ENCODE measurements around the gene TPK1.

The TPK1 gene

DNA sequence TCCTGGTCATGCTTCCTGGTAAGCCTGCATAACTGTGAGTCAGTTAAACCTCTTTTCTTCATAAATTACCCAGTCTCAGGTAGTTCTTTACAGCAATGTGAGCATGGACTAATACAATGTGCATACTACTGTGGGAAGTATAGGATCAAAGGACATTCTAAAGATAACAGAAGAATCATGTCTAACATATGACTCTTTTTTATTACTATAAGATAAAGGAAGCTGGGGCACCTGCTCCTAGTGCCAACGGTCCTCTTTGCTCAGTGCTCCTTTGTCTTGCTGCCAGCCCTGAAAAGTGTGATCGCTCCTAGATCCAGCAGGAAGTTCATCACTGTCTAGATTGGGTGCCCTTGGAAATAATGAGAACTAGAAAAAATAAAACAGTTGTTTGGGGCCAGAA is 289.1 kb downstream of the TPK1 start:
- TF ChIP-seq, protein P1, sequence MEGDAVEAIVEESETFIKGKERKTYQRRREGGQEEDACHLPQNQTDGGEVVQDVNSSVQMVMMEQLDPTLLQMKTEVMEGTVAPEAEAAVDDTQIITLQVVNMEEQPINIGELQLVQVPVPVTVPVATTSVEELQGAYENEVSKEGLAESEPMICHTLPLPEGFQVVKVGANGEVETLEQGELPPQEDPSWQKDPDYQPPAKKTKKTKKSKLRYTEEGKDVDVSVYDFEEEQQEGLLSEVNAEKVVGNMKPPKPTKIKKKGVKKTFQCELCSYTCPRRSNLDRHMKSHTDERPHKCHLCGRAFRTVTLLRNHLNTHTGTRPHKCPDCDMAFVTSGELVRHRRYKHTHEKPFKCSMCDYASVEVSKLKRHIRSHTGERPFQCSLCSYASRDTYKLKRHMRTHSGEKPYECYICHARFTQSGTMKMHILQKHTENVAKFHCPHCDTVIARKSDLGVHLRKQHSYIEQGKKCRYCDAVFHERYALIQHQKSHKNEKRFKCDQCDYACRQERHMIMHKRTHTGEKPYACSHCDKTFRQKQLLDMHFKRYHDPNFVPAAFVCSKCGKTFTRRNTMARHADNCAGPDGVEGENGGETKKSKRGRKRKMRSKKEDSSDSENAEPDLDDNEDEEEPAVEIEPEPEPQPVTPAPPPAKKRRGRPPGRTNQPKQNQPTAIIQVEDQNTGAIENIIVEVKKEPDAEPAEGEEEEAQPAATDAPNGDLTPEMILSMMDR (IDR thresholded peaks at IDR 0.05): no peak

DNA sequence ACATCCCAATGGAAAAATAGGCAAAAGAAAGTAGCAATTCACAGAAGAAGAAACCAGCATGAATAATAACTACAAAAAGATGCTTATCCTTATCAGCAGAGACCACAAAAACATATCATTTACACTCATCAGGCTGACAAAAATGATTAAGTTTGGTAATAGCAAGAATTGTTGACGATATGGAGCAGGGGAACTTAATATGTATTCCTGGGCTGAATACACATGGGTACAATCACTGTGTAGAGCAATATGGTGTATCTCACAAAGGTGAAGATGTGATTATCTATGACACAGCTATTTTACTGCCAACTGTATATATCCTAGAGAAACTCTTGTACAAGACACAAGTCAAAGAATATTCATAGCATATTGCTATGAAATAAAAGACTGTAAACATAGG is 290.5 kb downstream of the TPK1 start:
- TF ChIP-seq, protein P1 (IDR thresholded peaks at IDR 0.05): no peak

DNA sequence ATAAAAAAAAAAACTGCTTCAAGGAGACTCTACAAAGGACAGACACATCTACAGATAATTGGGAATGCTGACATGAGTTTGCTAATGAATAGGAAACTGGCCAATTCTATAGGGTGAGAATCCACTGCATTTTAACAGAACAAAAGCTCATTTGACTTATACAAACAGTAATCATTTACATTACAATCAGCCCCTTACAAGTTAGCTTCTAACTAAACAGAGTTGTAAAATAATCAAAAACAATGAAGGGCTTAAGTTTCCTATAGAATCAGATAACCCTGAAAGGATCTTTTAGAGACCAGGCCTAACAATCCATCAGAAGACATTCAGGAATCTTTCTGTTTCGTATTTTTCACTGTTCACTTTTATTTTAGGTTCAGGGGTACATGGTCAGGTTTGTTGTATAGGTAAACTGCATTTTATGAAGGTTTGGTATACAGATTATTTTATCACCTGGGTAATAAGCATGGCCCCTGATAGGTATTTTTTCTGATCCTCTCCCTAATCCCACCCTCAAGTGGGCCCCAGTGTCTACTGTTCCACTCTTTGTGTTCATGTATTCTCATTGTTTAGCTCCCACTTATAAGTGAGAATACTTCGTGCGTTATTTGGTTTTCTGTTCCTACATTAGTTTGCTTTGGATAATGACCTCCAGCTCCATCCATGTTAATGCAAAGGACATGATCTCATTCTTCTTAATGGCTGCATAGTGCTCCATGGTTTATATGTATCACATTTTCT is 301.0 kb downstream of the TPK1 start:
- TF ChIP-seq, protein P1 (IDR thresholded peaks at IDR 0.05): no peak

DNA sequence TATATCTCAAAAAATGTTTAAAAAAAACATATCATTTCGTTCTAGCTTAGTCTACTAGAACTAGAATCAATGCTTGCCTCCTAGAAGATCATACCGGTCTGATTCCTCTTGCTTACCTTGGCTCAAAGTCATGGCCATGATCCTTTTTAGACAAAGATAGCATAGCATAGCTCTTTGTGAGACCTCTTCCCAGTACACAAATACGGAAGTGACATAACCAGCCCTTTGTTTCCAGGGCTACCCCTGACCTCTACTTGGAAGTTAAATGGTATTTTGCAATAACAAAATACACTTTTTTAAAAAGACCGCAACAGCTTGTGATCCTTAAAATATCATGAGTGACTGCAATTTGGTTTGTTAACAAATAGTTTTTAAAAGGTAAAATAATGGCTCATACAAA is 301.7 kb downstream of the TPK1 start:
- TF ChIP-seq, protein P1 (IDR thresholded peaks at IDR 0.05): no peak

DNA sequence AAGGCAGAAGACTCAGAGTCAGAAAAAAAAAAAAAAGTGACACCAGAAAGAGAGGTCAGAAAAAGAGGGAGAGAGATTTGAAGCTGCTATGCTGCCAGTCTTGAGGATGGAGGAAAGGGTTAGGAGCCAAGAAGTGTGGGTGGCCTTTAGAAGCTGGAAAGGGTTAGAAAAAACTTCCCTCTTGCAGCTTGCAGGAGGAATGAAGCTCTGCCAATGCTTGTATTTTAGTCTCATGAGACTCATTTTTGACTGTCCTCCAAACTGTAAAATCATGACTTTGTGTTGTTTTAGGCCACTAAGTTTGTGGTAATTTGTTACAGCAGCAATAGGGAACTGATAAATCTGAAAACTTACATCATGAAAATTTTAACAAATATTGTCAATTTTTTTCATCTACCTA is 304.7 kb downstream of the TPK1 start:
- TF ChIP-seq, protein P1 (IDR thresholded peaks at IDR 0.05): no peak

DNA sequence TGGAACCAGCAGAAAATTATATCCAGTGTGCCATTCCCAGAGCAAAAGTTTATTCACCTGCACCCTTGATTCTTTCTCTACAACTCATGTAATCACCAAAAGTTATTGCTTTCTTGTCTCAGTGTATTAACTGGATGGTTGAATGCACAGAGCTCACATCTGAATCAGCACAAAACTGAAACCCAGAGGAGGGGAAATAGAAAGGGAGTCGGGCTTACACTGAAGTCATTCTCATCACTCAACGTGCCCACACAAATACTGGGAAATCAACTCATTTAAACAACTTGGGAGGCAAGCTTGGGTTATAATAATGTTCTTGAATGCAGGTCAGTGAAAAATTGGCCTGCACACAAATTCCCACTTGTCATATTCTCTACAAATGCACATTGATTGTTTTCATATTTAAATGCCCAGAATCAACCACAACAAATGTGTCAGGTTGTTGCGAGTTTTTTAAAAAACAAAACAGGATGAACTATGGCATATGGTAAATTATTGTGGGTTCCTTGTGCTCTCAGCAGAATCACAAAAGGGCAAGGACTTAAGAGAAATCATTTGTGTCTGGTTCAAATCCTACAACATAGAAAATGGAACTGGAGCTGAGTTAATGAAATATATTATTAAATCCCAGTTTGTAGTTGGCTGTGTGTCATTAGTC is 306.5 kb downstream of the TPK1 start:
- TF ChIP-seq, protein P1 (IDR thresholded peaks at IDR 0.05): no peak

DNA sequence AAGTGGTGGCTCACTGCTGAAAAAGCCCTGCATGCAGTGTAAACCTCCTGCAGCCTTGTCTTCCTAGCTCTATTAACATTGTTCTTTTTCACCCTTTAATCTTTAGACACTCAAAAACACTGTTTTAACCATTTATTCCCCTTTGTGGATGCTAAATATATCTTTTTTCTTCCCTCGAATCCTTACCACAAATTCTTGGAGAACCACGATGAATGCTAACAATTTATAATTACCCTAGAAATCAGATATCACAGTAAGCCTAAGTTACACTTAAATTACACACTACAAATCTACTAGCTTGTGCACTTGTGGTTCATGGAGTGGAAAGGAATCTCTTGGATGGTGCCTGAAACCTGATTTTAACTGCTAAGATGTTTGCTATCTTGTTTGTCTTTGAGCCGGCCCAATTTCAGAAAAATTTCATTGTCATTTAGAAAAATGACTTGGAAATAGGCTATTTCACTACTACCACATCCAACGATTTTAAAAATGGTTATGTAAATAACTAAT is 307.3 kb downstream of the TPK1 start:
- TF ChIP-seq, protein P1 (IDR thresholded peaks at IDR 0.05): no peak
